NAMALWA (cell line): ENCODE results near the gene TRRAP.

ENCODE experiments used
- DNase-seq: peaks from one replicate; pipeline ENCODE4 v3.0.0-alpha.2; 2015; ENCODE audit warnings: low spot score

The TRRAP gene

GRCh38 chr7:99061001-99061776 is 182.9 kb downstream of the TRRAP start:
- DNase-seq = no peak
